Common myeloid progenitor, CD34-positive (primary cell): ENCODE results near the gene LCE1F.

ENCODE experiments used
- CTCF ChIA-PET: fragments of 350-600 bp; sonication (Branson Sonifier 250); formaldehyde crosslinking; loops from one replicate; lab custom pipeline; 2021; ENCODE audit warnings: antibody characterized with exemption; lab: Charles Lee
- POLR2A ChIA-PET: fragments of 350-600 bp; sonication (Branson Sonifier 250); formaldehyde crosslinking; loops from one replicate; lab custom pipeline; 2021; ENCODE audit warnings: antibody characterized with exemption; lab: Charles Lee
- DNase-seq, 3 donors: peaks; one replicate each; pipeline versions ENCODE4 v3.0.0 to v3.0.0-alpha.2; 2013
- H3K27ac ChIP-seq, 2 experiments: 1 replicate in 1 of 2; 2 replicates in 1 of 2; pipeline ENCODE4 v1.7.0; 2013; ENCODE audit warnings: inconsistent platforms in 2 of 2, low read length in 2 of 2, mild to moderate bottlenecking in 2 of 2, low read depth in 1 of 2, moderate library complexity in 1 of 2; ENCODE audit not compliant: severe bottlenecking in 2 of 2, insufficient read depth in 1 of 2, poor library complexity in 1 of 2
- H3K27me3 ChIP-seq, 5 experiments: replicated peaks in 2 of 5; 1 replicate in 3 of 5; 2 replicates in 2 of 5; pipeline versions ENCODE4 v1.6.1 to v1.7.0; 2013; ENCODE audit warnings: low read length in 4 of 5, mild to moderate bottlenecking in 2 of 5, moderate library complexity in 2 of 5, inconsistent platforms in 1 of 5; ENCODE audit not compliant: insufficient read depth in 5 of 5, control insufficient read depth in 4 of 5
- H3K36me3 ChIP-seq, 4 experiments: 1 replicate in 2 of 4; 2 replicates in 2 of 4; pipeline versions ENCODE4 v1.6.1 to v1.7.0; 2013; ENCODE audit warnings: low read length in 3 of 4, control low read depth in 1 of 4, mild to moderate bottlenecking in 1 of 4; ENCODE audit not compliant: control insufficient read depth in 4 of 4, insufficient read depth in 4 of 4
- H3K4me1 ChIP-seq, 4 experiments: 1 replicate in 3 of 4; 2 replicates in 1 of 4; pipeline versions ENCODE4 v1.6.1 to v1.7.1; 2013; ENCODE audit warnings: low read length in 3 of 4, mild to moderate bottlenecking in 3 of 4, control low read depth in 1 of 4, inconsistent platforms in 1 of 4, moderate library complexity in 1 of 4; ENCODE audit not compliant: control insufficient read depth in 4 of 4, insufficient read depth in 4 of 4; ENCODE audit errors: control extremely low read depth in 1 of 4
- H3K4me3 ChIP-seq, 7 experiments: 1 replicate in 4 of 7; 2 replicates in 3 of 7; pipeline versions ENCODE4 v1.5.1 to v1.7.0; 2013; ENCODE audit warnings: mild to moderate bottlenecking in 7 of 7, low read length in 6 of 7, moderate library complexity in 6 of 7, inconsistent platforms in 2 of 7, low read depth in 2 of 7, control low read depth in 1 of 7; ENCODE audit not compliant: insufficient read depth in 4 of 7, control insufficient read depth in 1 of 7; ENCODE audit errors: extremely low read depth in 1 of 7
- H3K9me3 ChIP-seq, 5 experiments: 1 replicate in 4 of 5; 2 replicates in 1 of 5; pipeline versions ENCODE4 v1.6.1 to v1.7.1; 2013; ENCODE audit warnings: low read length in 4 of 5, mild to moderate bottlenecking in 2 of 5, inconsistent platforms in 1 of 5, low read depth in 1 of 5, moderate library complexity in 1 of 5; ENCODE audit not compliant: control insufficient read depth in 4 of 5, insufficient read depth in 2 of 5; ENCODE audit errors: control extremely low read depth in 1 of 5
- WGBS: methylation state at CpG from one replicate; pipeline ENCODE4 v1.1.5; 2013; ENCODE audit not compliant: insufficient coverage; 5-methylcytosine and 5-hydroxymethylcytosine counted together

Gene LCE1F

GRCh38 chr1:152757747-152758146 lies 17.2 kb upstream of the LCE1F start, which contains the start of gene KPRP:
Gene KPRP, plus strand, starts transcription at chr1:152758025. Its CDS starts 1,564 bp downstream, at chr1:152759589.
- no peak for DNase-seq
- no peaks in the 10 kb centered on the region for H3K4me1 ChIP-seq
- no peak within 1 kb of the TSS for H3K27ac ChIP-seq
- no peaks in the 10 kb centered on the region for H3K36me3 ChIP-seq
- POLR2A ChIA-PET: no interaction called here
- CTCF ChIA-PET: interaction anchor here (0.6 kb wide), 1 partner anchor 532 kb away, joined by 3 read pairs; no protein-coding TSS in a partner anchor
- H3K27me3 ChIP-seq: peaks cover 0 to 18% (median 0%) of the 10 kb centered on the region in 5 experiments
- no peak within 1 kb of the TSS for H3K4me3 ChIP-seq
- no peaks in the 10 kb centered on the region for H3K9me3 ChIP-seq
- WGBS: 80% methylated on average over 3 of the region's 6 CpGs

GRCh38 chr1:152758636-152759035 lies 16.3 kb upstream of the LCE1F start:
- H3K27ac ChIP-seq: no peak overlapping the region
- H3K4me3 ChIP-seq: no peak overlapping the region
- no peaks in the 10 kb centered on the region for H3K4me1 ChIP-seq
- 79% methylated on average over 3 of the region's 4 CpGs for WGBS
- H3K9me3 ChIP-seq: no peaks in the 10 kb centered on the region
- H3K36me3 ChIP-seq: no peaks in the 10 kb centered on the region
- ChIA-PET POLR2A (no interaction called here), CTCF (no interaction called here)
- no peak for DNase-seq
- H3K27me3 ChIP-seq: peaks cover 0 to 16% (median 0%) of the 10 kb centered on the region in 5 experiments

- H3K9me3 ChIP-seq: no peaks in the 10 kb centered on the region
- ChIA-PET POLR2A (no interaction called here), CTCF (no interaction called here)
- peaks cover 0 to 16% (median 0%) of the 10 kb centered on the region in 5 experiments for H3K27me3 ChIP-seq
- no peaks in the 10 kb centered on the region for H3K4me1 ChIP-seq
- no peak overlapping the region for H3K27ac ChIP-seq
- no peak for DNase-seq
- no peaks in the 10 kb centered on the region for H3K36me3 ChIP-seq
- H3K4me3 ChIP-seq: no peak overlapping the region
- WGBS: 93% methylated on average over 8 of the region's 8 CpGs
Measured at GRCh38 chr1:152759453-152760173, 15.3 kb upstream of the LCE1F start.

GRCh38 chr1:152760551-152761190 lies 14.3 kb upstream of the LCE1F start:
- ChIA-PET CTCF (no interaction called here), POLR2A (no interaction called here)
- Histone ChIP-seq H3K4me3 (no peak overlapping the region), H3K4me1 (no peaks in the 10 kb centered on the region), H3K27me3 (peaks cover 0 to 13% (median 0%) of the 10 kb centered on the region in 5 experiments), H3K9me3 (no peaks in the 10 kb centered on the region), H3K36me3 (no peaks in the 10 kb centered on the region), H3K27ac (no peak overlapping the region)
- WGBS: 94% methylated on average over 28 of the region's 31 CpGs
- no peak for DNase-seq

- Histone ChIP-seq H3K4me1 (no peaks in the 10 kb centered on the region), H3K36me3 (no peaks in the 10 kb centered on the region), H3K27me3 (peaks cover 0 to 9% (median 0%) of the 10 kb centered on the region in 5 experiments), H3K9me3 (peaks cover 0 to 1% (median 0%) of the 10 kb centered on the region in 5 experiments), H3K27ac (no peak overlapping the region), H3K4me3 (no peak overlapping the region)
- DNase-seq: no peak
- 100% methylated on average over 2 of the region's 3 CpGs for WGBS
- ChIA-PET POLR2A (no interaction called here), CTCF (no interaction called here)
Measured at GRCh38 chr1:152761609-152762213, 13.2 kb upstream of the LCE1F start.

GRCh38 chr1:152768847-152769533 lies 6.0 kb upstream of the LCE1F start:
- Histone ChIP-seq H3K4me3 (no peak overlapping the region), H3K27ac (no peak overlapping the region), H3K27me3 (peaks cover 0 to 4% (median 0%) of the 10 kb centered on the region in 5 experiments), H3K4me1 (no peaks in the 10 kb centered on the region), H3K9me3 (peaks cover 0 to 3% (median 0%) of the 10 kb centered on the region in 5 experiments), H3K36me3 (no peaks in the 10 kb centered on the region)
- POLR2A ChIA-PET: no interaction called here
- no peak for DNase-seq
- CTCF ChIA-PET: no interaction called here
- 74% methylated on average over 5 of the region's 8 CpGs for WGBS
